Liver (tissue), 9 donors: ENCODE data around the gene CARD19. TPM values are rescaled to one million over a fixed set of nuclear protein-coding genes. Genes with fewer than 3 reads are reported as not detected.
A peak's percentile ranks its signal among the peaks of the same experiment; 100 is the strongest.

Experiments used
- DNase-seq: peaks from one replicate; pipeline ENCODE4 v3.0.0-alpha.2; 2017; ENCODE audit warnings: low spot score
- H3K27ac ChIP-seq, 2 donors: one replicate each; pipeline ENCODE4 v1.7.0; 2013; ENCODE audit warnings: inconsistent platforms in 2 of 2, low read length in 2 of 2, control low read depth in 1 of 2, low read depth in 1 of 2, mild to moderate bottlenecking in 1 of 2
- H3K27me3 ChIP-seq, 4 donors: one replicate each; pipeline versions ENCODE4 v1.6.1 to v1.7.0; 2013; ENCODE audit warnings: low read length in 3 of 4, inconsistent platforms in 1 of 4, mild to moderate bottlenecking in 1 of 4, moderate library complexity in 1 of 4; ENCODE audit not compliant: control insufficient read depth in 4 of 4, insufficient read depth in 4 of 4
- H3K36me3 ChIP-seq, 4 donors: one replicate each; pipeline versions ENCODE4 v1.6.1 to v1.7.0; 2013; ENCODE audit warnings: low read length in 3 of 4, mild to moderate bottlenecking in 3 of 4, low read depth in 1 of 4, moderate library complexity in 1 of 4; ENCODE audit not compliant: control insufficient read depth in 4 of 4, insufficient read depth in 3 of 4
- H3K4me1 ChIP-seq, 4 donors: one replicate each; pipeline versions ENCODE4 v1.6.1 to v1.7.0; 2013; ENCODE audit warnings: low read length in 3 of 4, mild to moderate bottlenecking in 3 of 4, moderate library complexity in 1 of 4; ENCODE audit not compliant: control insufficient read depth in 4 of 4, insufficient read depth in 4 of 4
- H3K4me3 ChIP-seq, 3 donors: one replicate each; pipeline versions ENCODE4 v1.6.1 to v1.7.0; 2013; ENCODE audit warnings: low read length in 3 of 3, control low read depth in 1 of 3, low read depth in 1 of 3, mild to moderate bottlenecking in 1 of 3
- H3K9ac ChIP-seq, 2 donors: one replicate each; pipeline ENCODE4 v1.7.0; 2013; ENCODE audit warnings: low read length in 2 of 2, mild to moderate bottlenecking in 2 of 2, moderate library complexity in 2 of 2, control low read depth in 1 of 2, low read depth in 1 of 2
- H3K9me3 ChIP-seq, 4 donors: one replicate each; pipeline versions ENCODE4 v1.6.1 to v1.7.0; 2013; ENCODE audit warnings: low read length in 3 of 4; ENCODE audit not compliant: control insufficient read depth in 4 of 4
- ATF3 ChIP-seq: IDR thresholded peaks from 2 replicates; pipeline ENCODE4 v1.6.1; 2016; ENCODE audit warnings: antibody characterized with exemption
- CTCF ChIP-seq: fragments of 150-350 bp; IDR thresholded peaks from 2 replicates; pipeline ENCODE4 v1.5.1; 2017; ENCODE audit warnings: improper control_type of control experiment, low read depth, low read length; ENCODE audit not compliant: missing input control
- EGR1 ChIP-seq, 2 donors: IDR thresholded peaks; 2 replicates each; pipeline ENCODE4 v1.6.1; 2016 to 2018; ENCODE audit warnings: antibody characterized with exemption in 2 of 2, low read depth in 2 of 2
- FOXA1 ChIP-seq: IDR thresholded peaks from 2 replicates; pipeline ENCODE4 v1.6.1; 2016; ENCODE audit warnings: antibody characterized with exemption
- FOXA2 ChIP-seq: IDR thresholded peaks from 2 replicates; pipeline ENCODE4 v1.6.1; 2016; ENCODE audit warnings: antibody characterized with exemption
- GABPA ChIP-seq, 2 donors: IDR thresholded peaks in 1 of 2; conservative IDR thresholded peaks in 1 of 2; 2 replicates each; pipeline ENCODE4 v1.6.1; 2016; ENCODE audit warnings: antibody characterized with exemption in 2 of 2, mild to moderate bottlenecking in 1 of 2, moderate library complexity in 1 of 2
- HNF4A ChIP-seq, 2 donors: conservative IDR thresholded peaks; 2 replicates each; pipeline ENCODE4 v1.6.1; 2016; ENCODE audit warnings: antibody characterized with exemption in 2 of 2, mild to moderate bottlenecking in 2 of 2
- HNF4G ChIP-seq: IDR thresholded peaks from 2 replicates; pipeline ENCODE4 v1.6.1; 2016; ENCODE audit warnings: antibody characterized with exemption
- JUND ChIP-seq, 2 donors: IDR thresholded peaks; 2 replicates each; pipeline ENCODE4 v1.6.1; 2016; ENCODE audit warnings: antibody characterized with exemption in 2 of 2
- MAX ChIP-seq: IDR thresholded peaks from 2 replicates; pipeline ENCODE4 v1.6.1; 2016; ENCODE audit warnings: antibody characterized with exemption
- NR2F2 ChIP-seq: IDR thresholded peaks from 2 replicates; pipeline ENCODE4 v1.6.1; 2016; ENCODE audit warnings: antibody characterized with exemption
- RAD21 ChIP-seq, 2 donors: IDR thresholded peaks; 2 replicates each; pipeline ENCODE4 v1.6.1; 2016; ENCODE audit warnings: antibody characterized with exemption in 2 of 2, mild to moderate bottlenecking in 2 of 2
- REST ChIP-seq: IDR thresholded peaks from 2 replicates; pipeline ENCODE4 v1.6.1; 2016; ENCODE audit warnings: antibody characterized with exemption, mild to moderate bottlenecking
- RXRA ChIP-seq, 2 donors: IDR thresholded peaks; 2 replicates each; pipeline ENCODE4 v1.6.1; 2017 to 2018; ENCODE audit warnings: antibody characterized with exemption in 2 of 2, mild to moderate bottlenecking in 1 of 2
- SP1 ChIP-seq: IDR thresholded peaks from 2 replicates; pipeline ENCODE4 v1.6.1; 2018; ENCODE audit warnings: antibody characterized with exemption, mild to moderate bottlenecking
- TAF1 ChIP-seq: conservative IDR thresholded peaks from 2 replicates; pipeline ENCODE4 v1.6.1; 2016; ENCODE audit warnings: antibody characterized with exemption, mild to moderate bottlenecking
- YY1 ChIP-seq: IDR thresholded peaks from 2 replicates; pipeline ENCODE4 v1.6.1; 2016; ENCODE audit warnings: antibody characterized with exemption, mild to moderate bottlenecking
- ZBTB33 ChIP-seq: IDR thresholded peaks from 2 replicates; pipeline ENCODE4 v1.6.1; 2016; ENCODE audit warnings: antibody characterized with exemption
- WGBS: extraction: QIAGEN DNeasy Blood & Tissue Kit; methylation state at CpG from one replicate; pipeline ENCODE4 v1.1.7; 2013; 5-methylcytosine and 5-hydroxymethylcytosine counted together
- polyA plus RNA-seq, 2 donors: library from polyadenylated mRNA; stranded (reverse) in 1 of 2; unstranded in 1 of 2; fragments of 200-250 nt in 1 of 2; fragments of >200 nt in 1 of 2; fragmentation: Nextera tagmentation in 1 of 2; extraction: Ambion mirVana in 1 of 2; gene quantifications; one replicate each; pipeline versions ENCODE4 v1.2.1 to v1.2.3, GENCODE V29; 2013 to 2015
- total RNA-seq, 2 donors: library from RNA; depleted of rRNA; stranded (reverse); fragments of >200 nt; gene quantifications; one replicate each; pipeline ENCODE4 v1.2.3, GENCODE V29; 2014
- donor health status: healthy.
- donor health status: healthy.
- donor health status: healthy.
- donor health status: healthy.
- donor health status: healthy.

The CARD19 gene
- total and polyA plus RNA-seq, 4 donors: 13.0 to 18.2 (median 16.3) TPM

GRCh38 chr9:93068956-93069355 is 27.1 kb upstream of the CARD19 start:
- H3K27ac ChIP-seq: no peak overlapping the region
- 96% methylated on average over 4 of the region's 4 CpGs for WGBS
- TF ChIP-seq EGR1 (IDR thresholded peaks at IDR 0.05; ENCODE audit: low read depth in 2 of 2) (no peak), FOXA2 (no peak), REST (no peak), YY1 (no peak)

GRCh38 chr9:93071464-93071863 is 24.6 kb upstream of the CARD19 start:
- peaks cover 3 to 11% (median 6%) of the 10 kb centered on the region in 4 donors for H3K4me1 ChIP-seq
- H3K27me3 ChIP-seq: no peaks in the 10 kb centered on the region
- H3K27ac ChIP-seq: no peak overlapping the region
- H3K4me3 ChIP-seq: no peak overlapping the region
- TF ChIP-seq SP1 (no peak), HNF4G (no peak), YY1 (no peak), ZBTB33 (no peak), RXRA (IDR thresholded peaks at IDR 0.05) (no peak), GABPA (IDR thresholded peaks at IDR 0.05 in 1 of 2, conservative IDR thresholded peaks at IDR 0.05 in 1 of 2) (no peak), MAX (no peak), JUND (IDR thresholded peaks at IDR 0.05) (no peak), NR2F2 (no peak), HNF4A (conservative IDR thresholded peaks at IDR 0.05) (no peak), TAF1 (no peak), ATF3 (no peak), RAD21 (IDR thresholded peaks at IDR 0.05) (no peak), EGR1 (IDR thresholded peaks at IDR 0.05; ENCODE audit: low read depth in 2 of 2) (no peak), FOXA2 (no peak), REST (no peak), FOXA1 (no peak), CTCF (no peak)
- H3K9me3 ChIP-seq: no peaks in the 10 kb centered on the region
- DNase-seq: peak; percentile 61
- H3K9ac ChIP-seq: no peak overlapping the region
- 90% methylated on average over 7 of the region's 7 CpGs for WGBS
- no peaks in the 10 kb centered on the region for H3K36me3 ChIP-seq

More at GRCh38 chr9:93068956-93069355, 27.1 kb upstream of the CARD19 start:
- Histone ChIP-seq H3K27me3 (no peaks in the 10 kb centered on the region), H3K9me3 (no peaks in the 10 kb centered on the region), H3K9ac (no peak overlapping the region), H3K4me3 (no peak overlapping the region), H3K4me1 (peaks cover 3 to 11% (median 6%) of the 10 kb centered on the region in 4 donors), H3K36me3 (no peaks in the 10 kb centered on the region)
- no peak for DNase-seq
